Medulla oblongata (tissue), 1 donor: ENCODE measurements around the gene MYBPC1.

Experiments
- DNase-seq: peaks from one replicate; pipeline ENCODE4 v3.0.0-alpha.2; 2015; ENCODE audit errors: extremely low spot score

The MYBPC1 gene

DNA sequence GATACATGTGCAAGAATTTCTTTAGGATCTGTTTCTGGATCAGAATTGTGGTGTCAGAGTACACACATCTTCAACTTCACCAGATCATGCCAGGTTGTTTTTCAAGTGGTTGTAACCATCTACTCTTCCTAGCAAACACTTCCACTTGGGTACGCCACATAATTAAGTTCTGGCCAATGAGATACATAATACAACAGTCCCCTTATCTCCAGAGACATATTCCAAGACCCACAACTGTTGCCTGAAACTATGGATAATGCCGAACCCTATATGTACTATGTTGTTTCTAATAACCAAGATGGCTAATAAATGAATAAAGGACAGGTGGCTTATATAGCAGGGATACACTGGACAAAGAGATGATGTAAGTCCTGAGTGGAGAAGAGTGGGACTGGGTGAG, 100.2 kb downstream of the MYBPC1 start:
- no peak for DNase-seq

GRCh38 chr12:101695706-101696105, 100.9 kb downstream of the MYBPC1 start:
- DNase-seq = no peak

DNA sequence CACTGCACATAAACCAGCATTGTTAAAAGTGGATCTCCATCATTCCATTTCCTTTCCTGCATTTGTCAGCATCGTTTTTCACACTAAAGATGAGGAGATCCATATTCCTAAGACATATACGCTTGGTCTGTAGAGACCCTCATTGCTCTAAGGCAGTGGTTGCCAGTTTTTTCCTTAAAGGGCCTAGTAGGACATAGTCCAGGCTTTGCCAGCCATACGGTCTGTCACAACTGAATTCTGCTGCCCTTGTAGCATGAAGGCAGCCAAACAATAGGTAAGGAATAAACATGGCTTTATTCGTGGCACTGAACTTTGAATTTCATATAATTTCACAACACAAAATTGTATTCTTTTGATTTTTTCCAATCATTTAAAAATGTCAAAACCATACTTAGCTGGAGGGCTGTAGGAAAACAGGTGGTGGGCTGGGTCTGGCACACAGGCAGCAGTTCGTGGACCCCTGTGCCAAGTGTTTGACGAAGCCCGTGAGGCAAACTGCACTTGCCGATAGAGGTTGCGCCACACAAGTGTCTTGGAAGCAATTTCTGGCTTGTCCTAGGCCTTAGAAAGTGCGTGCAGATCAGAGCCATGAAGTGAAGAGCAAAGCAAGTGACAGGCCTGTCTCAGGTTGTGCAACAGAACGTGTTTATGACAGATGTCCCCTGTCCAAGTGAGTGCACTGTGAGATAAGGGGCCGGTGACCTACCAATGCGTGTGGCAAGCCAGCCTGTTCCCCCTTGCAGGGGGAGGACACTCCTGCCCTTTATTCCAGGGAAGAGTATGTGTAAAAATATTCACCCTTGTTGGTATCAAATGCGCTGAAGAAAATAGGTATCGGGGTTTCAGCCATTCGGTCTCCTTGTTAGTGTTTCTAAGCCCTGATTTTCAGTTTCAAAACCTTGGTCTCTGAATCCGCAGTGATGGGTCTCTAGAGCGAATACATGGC, 101.8 kb downstream of the MYBPC1 start:
- peak; percentile 45 for DNase-seq

DNA sequence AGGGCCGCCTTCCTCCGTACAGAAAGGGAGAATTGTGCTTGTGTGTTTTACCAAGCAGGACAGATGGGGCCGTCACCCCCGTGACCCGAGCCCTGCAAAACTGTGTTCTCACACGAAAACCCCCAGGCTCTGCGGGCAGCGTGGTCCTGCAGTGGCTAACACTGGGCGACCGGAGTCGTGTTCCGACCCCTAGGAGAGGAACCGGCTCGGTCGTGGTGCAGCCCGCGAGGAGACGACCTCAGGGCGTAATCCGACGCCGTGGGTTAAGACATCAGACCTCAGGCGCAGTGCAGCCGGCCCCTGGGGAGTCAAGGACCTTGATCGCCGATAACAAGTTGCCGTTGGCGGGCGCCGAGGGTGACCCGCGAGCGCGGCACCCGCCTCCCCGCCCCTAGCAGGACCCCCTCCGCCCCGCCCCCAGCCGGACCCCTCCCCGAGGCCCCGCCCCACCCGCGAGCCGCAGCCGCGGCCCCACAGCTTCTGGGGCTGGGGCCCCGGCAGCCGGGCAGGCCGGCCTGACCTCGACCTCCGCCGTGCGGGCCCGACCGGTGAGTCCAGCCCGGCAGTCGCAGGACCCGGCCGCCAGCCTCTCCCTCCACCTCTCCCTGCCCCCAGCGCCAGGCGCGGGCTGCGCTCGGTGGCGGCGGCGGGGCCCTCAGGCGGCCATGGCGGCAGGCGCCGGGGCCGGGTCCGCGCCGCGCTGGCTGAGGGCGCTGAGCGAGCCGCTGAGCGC, 102.6 kb downstream of the MYBPC1 start, which contains the start of gene CHPT1:
CHPT1 (plus strand) TSS at position 444 of the 733 bp plus-strand sequence; CDS start at position 666, 222 bp downstream.
- DNase-seq = peak; percentile 50

DNA sequence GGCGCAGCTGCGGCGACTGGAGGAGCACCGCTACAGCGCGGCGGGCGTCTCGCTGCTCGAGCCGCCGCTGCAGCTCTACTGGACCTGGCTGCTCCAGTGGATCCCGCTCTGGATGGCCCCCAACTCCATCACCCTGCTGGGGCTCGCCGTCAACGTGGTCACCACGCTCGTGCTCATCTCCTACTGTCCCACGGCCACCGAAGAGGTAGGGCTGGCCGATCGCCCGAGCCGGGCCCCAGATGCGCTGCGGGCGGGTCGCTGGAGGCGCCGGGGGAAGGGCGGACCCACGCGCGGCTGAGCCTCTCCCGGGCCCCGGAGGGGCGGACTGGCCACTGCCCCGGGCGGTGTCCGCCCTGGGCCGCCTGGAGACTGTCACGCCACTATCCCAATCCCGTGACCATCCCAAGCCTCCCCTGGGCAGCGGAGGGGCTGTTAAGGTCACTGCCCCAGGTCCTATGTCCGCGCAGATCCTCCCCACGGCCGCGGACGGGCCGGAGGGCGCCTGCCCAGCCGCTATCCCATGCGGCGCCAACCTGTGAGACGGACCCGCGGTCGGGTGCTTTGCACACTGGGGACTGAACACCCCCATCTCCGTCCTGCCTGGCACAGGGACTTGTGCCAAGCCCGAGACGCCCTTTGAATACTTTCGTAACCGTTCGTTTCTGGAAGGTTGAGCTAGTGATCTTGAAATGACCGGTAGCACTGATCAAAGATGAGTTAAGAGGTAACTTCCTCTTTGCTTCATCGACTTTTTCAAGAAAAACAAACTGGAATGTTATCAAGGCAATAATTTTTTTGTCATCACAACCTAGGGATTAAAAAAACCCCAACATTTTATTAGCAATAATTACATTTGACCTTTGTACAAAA, 103.4 kb downstream of the MYBPC1 start:
- peak; percentile 64 for DNase-seq

GRCh38 chr12:101698800-101699347, 104.1 kb downstream of the MYBPC1 start:
- peak; percentile 58 for DNase-seq

- DNase-seq = no peak
These were observed 105.6 kb downstream of the MYBPC1 start for GRCh38 chr12:101700299-101700820.

- no peak for DNase-seq
These were observed 108.7 kb downstream of the MYBPC1 start for GRCh38 chr12:101703487-101703886.

DNA sequence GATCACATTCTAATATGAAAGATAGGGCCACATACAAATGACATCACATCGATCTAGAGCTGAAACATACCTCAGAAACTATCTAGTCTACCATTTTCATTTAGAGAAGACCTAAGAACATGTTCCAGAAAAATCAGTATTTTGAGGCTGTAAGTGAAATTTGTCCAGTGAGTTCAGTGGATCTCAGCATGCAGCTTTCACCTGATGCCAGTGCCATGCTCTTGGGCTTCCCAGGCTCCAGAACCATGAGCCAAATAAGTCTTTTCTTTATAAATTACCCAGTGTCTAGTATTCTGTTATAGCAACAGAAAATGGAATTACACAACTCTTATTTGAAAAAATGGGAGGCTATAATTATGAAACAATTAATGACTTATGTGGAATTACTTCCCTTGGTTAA, 111.6 kb downstream of the MYBPC1 start:
- DNase-seq = no peak

GRCh38 chr12:101707131-101707782, 112.5 kb downstream of the MYBPC1 start:
- DNase-seq = no peak

- no peak for DNase-seq
These were observed 115.5 kb downstream of the MYBPC1 start for GRCh38 chr12:101710288-101710687.

- peak; percentile 81 for DNase-seq
These were observed 118.4 kb downstream of the MYBPC1 start for GRCh38 chr12:101713059-101713682.

DNA sequence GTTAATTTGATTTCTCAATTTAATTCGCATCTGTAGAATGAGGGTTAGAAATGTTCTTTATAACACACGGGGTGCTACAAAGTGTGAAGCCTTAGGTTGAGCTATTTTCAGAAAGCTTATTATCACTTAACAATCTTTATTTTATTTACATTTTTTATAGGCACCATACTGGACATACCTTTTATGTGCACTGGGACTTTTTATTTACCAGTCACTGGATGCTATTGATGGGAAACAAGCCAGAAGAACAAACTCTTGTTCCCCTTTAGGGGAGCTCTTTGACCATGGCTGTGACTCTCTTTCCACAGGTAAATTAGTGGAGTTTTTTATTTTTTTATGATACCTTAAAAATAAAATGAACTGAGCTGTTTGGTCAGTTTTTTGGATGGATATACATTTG, 119.2 kb downstream of the MYBPC1 start:
- no peak for DNase-seq

- DNase-seq = peak; percentile 46
These were observed 120.2 kb downstream of the MYBPC1 start for GRCh38 chr12:101714877-101715444.

- DNase-seq = no peak
These were observed 124.8 kb downstream of the MYBPC1 start for GRCh38 chr12:101719566-101719965.

- no peak for DNase-seq
These were observed 125.3 kb downstream of the MYBPC1 start for GRCh38 chr12:101720118-101720517.

DNA sequence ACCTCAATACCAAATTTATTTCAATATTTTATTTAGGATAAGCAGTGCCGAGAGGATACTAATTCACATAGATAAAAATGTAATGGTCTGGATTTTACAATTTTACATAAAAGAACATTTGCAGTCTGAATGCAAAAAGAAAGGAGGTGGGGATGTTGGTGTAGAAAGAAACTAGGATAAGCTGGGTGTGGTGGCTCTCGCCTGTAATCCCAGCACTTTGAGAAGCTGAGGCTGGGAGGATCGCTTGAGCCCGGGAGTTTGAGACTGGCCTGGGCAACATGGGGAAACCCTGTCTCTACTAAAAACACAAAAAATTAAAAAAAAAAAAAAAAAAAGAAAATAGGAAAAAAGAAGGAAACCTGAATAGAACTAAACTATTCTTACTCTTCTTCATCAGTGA, 127.6 kb downstream of the MYBPC1 start:
- DNase-seq = no peak

- no peak for DNase-seq
These were observed 132.3 kb downstream of the MYBPC1 start for GRCh38 chr12:101727098-101727497.

GRCh38 chr12:101729842-101730241, 135.1 kb downstream of the MYBPC1 start:
- no peak for DNase-seq

DNA sequence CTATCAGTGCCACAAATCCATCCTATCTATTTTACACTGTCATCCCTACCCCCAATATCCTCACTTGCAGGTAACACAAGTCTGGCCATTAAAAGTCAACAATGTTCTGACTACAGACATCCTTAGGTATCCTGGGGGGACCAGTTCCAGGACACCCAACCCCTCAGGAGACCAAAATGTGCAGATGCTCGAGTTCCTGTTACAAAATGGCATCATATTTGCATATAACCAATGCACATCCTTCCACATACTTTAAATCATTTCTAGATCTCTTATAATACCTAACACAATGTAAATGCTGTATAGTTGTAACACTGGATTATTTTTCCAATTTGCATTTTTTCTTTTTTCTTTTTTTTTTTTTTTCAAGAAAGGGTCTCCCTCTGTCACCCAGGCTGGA, 137.5 kb downstream of the MYBPC1 start:
- DNase-seq = no peak
